ENCODE measurements around the gene KCNB1.

The KCNB1 gene

GRCh38 chr20:49470922-49471321 is 11.5 kb downstream of the KCNB1 start:
- no peak for DNase-seq (ENCODE audit: low read depth, low spot score)

DNA sequence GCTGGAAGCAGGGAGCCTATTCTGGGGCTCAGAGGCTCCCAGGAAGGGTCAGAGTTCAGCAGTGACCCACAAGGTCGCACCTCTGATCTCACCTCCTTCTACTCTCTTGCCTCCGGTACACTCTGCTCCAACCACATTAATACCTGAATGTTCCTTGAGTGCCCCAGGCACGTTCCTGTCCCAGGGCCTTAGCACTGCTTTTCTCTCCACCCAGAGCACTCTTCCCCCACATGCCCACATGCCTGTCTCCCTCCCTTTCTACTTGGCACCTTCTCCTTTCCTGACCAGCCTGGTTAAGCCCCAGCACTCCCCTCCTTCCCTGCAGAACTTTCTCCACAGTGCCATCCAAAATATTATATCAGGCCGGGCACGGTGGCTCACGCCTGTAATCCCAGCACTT is 13.4 kb downstream of the KCNB1 start:
- DNase-seq (ENCODE audit: low read depth, low spot score) = no peak

DNA sequence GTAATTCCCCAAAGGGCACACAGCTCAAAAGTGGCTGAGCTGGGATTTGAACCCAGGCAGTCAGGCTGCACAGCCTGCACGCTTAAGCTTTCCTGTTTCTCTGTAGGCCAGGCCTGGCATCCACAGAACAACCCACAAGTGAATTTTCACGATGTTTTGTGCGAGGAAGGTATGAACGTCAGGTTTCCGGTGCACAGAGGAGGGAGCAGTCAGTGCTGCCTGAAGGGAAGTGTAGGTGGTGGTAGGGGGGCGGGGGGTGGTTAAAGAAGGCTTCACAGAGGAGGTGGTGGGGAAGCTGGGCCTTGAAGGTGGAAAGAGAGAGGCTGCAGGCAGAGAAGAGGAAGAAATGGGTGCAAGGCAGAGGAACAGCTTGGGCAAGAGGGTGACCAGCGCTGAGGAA is 14.1 kb downstream of the KCNB1 start:
- DNase-seq (ENCODE audit: low read depth, low spot score) = no peak

DNA sequence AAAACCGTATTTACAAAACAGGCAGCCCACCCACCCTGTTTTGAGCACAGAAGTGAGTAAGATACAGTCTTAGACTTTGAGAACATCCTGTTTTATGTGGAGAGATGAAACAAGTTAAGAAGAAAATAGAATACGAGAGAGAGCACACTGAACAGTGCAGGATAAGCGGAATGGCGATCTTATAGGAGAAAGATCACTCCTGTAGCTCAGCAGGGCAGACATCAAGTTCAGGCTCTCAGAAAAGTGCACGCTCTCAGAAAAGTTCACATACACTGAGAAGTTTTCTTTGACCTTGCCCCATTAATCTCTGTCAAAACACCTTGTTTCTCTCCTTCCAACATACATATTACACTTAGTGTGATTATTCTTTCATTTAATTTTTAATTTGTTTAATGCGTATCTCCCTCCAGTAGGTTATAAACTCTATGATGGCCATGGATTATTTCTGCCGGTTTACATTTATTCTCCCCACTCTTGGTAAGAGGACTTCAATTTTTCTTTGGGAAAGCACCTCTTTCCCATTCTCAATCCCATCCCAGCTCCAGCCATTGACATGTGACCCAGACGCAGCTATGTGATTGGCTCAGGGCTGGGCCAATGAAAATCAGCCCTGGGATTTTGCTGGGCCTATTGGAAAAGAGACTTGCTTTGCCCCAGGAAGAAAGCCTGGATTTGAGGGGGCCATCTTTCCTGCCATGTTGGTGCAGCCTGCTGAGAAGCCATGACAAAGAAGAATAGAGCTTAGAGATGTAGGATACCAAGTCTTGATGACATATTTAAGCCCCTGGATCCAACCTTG is 16.2 kb downstream of the KCNB1 start:
- no peak for DNase-seq (ENCODE audit: low read depth, low spot score)

GRCh38 chr20:49464556-49464955 is 17.9 kb downstream of the KCNB1 start:
- DNase-seq (ENCODE audit: low read depth, low spot score) = no peak

GRCh38 chr20:49462626-49463025 is 19.8 kb downstream of the KCNB1 start:
- no peak for DNase-seq (ENCODE audit: low read depth, low spot score)

GRCh38 chr20:49461894-49462620 is 20.4 kb downstream of the KCNB1 start:
- DNase-seq (ENCODE audit: low read depth, low spot score) = no peak

DNA sequence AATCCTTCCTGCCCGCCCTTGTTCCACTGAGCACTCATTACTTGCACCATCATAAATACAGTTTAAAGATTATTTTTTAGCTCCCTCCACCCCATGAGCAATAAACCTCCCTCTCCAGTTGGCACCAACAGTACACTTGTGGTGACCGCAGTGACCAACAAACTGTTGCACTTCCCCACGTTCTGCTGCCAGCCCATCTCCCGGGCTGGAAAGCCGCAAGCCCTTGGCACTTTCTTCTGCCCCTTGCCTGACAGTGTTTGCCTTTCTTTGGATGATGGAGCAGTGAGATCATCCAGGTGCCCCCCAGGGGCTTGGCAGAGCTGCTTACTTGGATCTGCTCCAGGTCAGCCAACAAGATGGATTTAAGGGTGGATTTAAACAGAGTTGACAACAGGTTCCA is 21.6 kb downstream of the KCNB1 start:
- no peak for DNase-seq (ENCODE audit: low read depth, low spot score)

GRCh38 chr20:49460131-49460530 is 22.3 kb downstream of the KCNB1 start:
- no peak for DNase-seq (ENCODE audit: low read depth, low spot score)

DNA sequence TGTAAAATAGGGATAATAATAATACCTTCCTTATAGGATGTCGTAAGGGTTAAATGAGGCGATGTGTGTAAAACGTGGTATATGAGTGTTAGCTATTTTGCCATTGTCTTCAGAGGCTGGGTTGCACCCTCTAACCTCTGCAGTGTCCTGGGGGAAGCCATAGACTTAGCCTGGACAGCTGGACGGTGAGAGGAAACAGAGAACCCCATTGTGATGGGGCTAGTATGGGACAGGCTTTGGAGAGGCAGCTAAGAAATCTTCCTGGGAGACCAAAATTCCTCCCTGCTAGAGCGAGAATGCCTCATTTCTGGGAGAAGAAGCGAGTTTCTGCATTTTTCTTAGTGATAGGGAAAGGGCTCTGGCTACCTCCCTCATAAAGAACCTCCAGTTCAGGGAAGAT is 22.8 kb downstream of the KCNB1 start:
- DNase-seq (ENCODE audit: low read depth, low spot score) = no peak

GRCh38 chr20:49457444-49457843 is 25.0 kb downstream of the KCNB1 start:
- DNase-seq (ENCODE audit: low read depth, low spot score) = no peak

- no peak for DNase-seq (ENCODE audit: low read depth, low spot score)
Observed at GRCh38 chr20:49456646-49457045, 25.8 kb downstream of the KCNB1 start.

- no peak for DNase-seq (ENCODE audit: low read depth, low spot score)
Observed at GRCh38 chr20:49455691-49456090, 26.8 kb downstream of the KCNB1 start.

GRCh38 chr20:49452011-49452482 is 30.4 kb downstream of the KCNB1 start:
- no peak for DNase-seq (ENCODE audit: low read depth, low spot score)

DNA sequence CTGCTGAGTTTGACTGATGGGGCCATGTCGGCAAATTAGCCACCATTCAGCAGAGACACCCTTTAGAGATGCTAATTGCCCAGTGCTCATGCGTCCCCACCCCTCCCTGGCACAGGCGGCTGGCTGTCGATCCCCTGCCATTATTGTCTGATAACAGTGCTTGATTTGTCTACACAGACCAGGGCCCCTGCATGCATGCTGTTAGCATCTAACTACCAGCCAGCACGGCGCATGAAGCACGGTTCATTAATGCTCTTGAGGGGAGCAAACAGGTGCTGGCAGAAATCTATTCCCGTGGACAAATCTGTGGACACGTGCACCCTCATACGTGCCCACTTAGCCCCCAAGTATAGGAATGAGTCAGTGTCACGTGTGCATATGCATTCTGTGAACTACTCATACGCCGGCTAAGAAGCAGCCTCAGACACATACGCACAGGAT is 32.2 kb downstream of the KCNB1 start:
- DNase-seq (ENCODE audit: low read depth, low spot score) = peak; percentile 76

DNA sequence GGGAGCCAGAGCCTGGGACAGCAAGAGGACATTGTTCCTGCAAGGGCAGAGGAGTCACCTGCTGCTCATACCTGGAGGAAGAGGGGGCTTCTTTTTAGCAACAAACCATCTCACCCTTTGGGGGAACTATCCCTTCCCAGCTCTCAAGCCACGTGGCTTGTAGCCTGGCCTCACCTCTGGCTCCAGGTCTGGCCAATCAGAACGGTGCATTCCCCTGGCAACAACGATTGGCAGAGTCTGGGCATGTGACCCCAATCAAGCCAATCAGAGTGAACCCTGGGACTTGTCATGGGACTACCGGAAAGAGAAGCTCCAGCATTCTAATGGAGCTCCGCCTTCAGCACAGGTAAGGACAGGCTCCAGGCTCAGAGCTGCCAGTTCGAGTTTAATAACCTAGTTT is 33.6 kb downstream of the KCNB1 start:
- peak; percentile 27 for DNase-seq (ENCODE audit: low read depth, low spot score)

GRCh38 chr20:49447946-49448809 is 34.3 kb downstream of the KCNB1 start:
- DNase-seq (ENCODE audit: low read depth, low spot score) = peak; percentile 57

DNA sequence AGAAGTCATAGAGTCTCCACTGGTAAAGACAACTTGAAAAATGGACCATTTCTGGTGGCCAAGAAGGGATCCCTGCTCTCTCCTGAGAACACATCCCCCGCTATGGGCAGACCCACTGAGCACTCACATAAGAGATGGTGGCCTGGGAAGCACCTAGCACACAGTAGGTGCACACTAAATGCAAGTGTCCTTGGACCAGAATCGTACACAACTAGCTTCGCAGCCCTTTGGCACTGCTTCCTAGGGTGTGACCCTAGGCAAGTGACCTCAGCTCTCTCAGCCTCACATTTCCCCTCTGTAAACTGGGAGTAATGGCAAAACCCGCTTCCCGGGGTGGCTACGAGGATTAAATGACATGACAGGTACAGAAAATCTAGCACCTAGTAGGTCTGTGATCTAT is 35.1 kb downstream of the KCNB1 start:
- DNase-seq (ENCODE audit: low read depth, low spot score) = no peak

- DNase-seq (ENCODE audit: low read depth, low spot score) = peak; percentile 62
Observed at GRCh38 chr20:49446808-49447207, 35.7 kb downstream of the KCNB1 start.

GRCh38 chr20:49446080-49446479 is 36.4 kb downstream of the KCNB1 start:
- no peak for DNase-seq (ENCODE audit: low read depth, low spot score)

- DNase-seq (ENCODE audit: low read depth, low spot score) = no peak
Observed at GRCh38 chr20:49445176-49445575, 37.3 kb downstream of the KCNB1 start.

DNA sequence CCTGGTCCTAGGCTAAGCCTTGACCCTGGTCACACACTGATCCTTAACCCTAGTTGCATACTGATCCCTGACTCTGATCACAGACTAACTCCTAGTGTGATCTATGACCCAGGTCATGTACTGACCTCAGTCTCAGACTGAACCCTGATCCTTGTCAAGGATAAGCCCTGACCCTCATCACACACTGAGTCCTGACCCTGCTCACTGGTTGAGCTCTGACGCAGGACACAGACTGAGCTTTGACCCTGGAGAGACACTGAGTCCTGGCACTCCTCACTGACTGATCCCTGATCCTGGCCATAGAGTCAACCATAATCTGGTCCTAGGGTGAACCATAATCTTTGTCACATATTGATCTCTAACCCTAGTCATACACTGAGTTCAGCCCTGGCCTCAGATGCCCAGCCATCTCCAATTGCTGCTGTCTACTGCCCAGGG is 37.9 kb downstream of the KCNB1 start:
- DNase-seq (ENCODE audit: low read depth, low spot score) = no peak
